GM19328 (cell line): ENCODE results near the gene ZNF14.
"Not testable (repeated sequence)": the region's sequence is repeated elsewhere in the genome, so short reads cannot be mapped to it uniquely, and the experiment has no call there.

Experiments used
- ATAC-seq: cut with Tn5 transposase; IDR thresholded peaks from one replicate; pipeline ENCODE4 v1.9.1; 2021; ENCODE audit warnings: mild to moderate bottlenecking, moderate library complexity; ENCODE audit not compliant: unreplicated experiment

ZNF14 gene

DNA sequence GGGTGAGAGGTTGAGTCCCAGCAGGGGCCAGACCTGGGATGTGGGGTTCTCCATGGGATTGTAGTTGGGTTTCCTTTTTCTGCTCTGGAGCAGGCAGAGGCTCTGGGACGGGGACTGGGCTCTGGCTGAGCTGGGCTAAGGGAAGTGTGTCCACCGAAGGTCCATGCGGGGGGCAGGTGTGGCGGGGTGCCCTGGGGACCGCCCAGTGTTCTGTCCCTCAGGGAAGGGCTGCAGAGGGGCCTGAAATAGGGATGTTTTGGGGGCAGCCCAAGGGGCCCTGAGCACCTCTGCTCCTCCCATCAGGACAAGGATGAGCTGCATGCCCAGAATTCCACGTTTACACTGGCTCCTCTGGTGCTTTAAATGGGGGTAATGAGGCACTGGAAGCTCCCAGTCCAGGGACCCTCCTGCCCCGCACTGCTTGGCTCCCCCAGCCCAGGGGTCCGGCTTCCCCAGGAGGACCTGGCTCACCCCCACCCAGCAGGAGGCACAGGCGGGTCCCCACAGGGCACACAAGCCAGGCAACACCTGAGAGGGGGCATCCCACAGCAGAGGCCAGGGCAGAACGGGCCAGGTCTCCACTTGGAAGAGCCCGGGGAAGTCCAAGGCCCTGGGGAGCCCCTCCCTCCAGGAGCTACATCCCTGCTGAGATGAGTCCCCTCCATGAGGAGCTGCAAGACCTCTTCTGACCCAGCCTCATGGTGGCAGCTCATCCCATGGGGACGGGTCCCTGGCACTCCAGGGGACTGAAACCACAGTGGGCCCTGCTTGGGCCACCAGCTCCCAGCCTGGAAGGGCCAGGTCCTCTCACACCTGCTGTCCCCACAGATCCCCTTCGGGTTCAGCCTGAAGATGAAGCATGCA is 14.7 kb upstream of the ZNF14 start:
- ATAC-seq = no peak

GRCh38 chr19:19746286-19747213 is 13.6 kb upstream of the ZNF14 start:
- no peak for ATAC-seq

- ATAC-seq = no peak
These were observed 12.8 kb upstream of the ZNF14 start for GRCh38 chr19:19745496-19746285.

DNA sequence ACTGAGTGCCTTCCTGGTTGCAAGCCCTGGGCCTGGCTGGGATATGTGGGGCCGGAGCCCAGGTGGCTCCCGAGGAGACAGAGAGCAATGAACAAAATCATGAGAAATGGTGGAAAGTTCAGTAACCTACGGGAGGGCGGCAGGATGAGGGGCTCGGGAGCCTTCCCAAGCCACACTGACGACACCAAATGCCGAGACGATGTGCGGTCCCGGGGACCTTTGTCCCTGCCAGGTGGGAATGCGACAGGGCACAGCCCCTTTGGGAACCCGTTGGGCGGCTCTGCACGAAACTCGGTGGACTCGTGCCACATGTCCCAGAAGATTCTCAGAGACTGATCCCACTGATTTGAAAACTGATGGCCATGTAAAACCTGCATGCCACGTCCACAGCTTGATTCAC is 11.7 kb upstream of the ZNF14 start:
- no peak for ATAC-seq

GRCh38 chr19:19743921-19744320 is 11.0 kb upstream of the ZNF14 start:
- ATAC-seq = not testable (repeated sequence)

- ATAC-seq = no peak
These were observed 10.3 kb upstream of the ZNF14 start for GRCh38 chr19:19743176-19743575.

- ATAC-seq = no peak
These were observed 9.9 kb upstream of the ZNF14 start for GRCh38 chr19:19742773-19743172.

DNA sequence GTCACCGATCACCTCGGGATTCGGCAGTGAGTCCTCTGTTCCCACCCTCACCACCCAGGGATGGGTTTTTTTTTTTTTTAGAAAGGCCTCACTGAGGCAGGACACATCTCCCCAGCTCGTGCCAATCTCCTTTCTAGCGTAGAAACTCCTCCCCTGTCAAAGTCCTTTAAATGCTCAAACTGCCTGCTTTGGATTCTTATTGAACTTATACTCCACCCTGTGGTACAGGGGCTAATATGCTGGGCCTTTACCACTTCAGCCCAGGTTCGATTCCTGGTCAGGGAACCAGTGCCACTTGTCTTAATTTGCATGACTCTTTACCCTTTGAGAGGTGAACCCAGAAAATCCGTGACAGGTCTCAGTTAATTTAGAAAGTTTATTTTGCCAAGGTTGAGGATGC is 8.3 kb upstream of the ZNF14 start:
- no peak for ATAC-seq

DNA sequence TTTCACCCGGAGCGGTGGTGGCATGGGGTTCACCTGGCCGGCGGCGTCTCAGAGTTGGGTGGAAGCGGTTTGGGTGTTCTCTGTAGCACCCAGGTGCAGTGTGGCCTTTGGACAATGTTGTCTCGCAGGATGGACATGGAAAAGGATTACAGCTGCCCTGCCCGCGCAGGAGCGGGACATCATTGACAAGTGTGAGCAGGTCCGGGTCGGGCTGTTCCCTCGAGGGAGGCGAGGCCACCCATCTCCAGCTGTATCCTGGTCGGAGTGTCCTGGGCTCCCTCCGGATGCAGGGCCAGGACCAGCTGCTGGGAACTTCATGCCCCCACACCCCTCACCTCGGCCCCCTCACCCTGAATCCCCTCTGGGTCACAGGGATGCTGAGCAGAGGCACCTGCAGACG is 7.8 kb upstream of the ZNF14 start:
- no peak for ATAC-seq

- no peak for ATAC-seq
These were observed 5.7 kb upstream of the ZNF14 start for GRCh38 chr19:19738564-19738963.

GRCh38 chr19:19737559-19738332 is 4.8 kb upstream of the ZNF14 start:
- ATAC-seq = no peak

DNA sequence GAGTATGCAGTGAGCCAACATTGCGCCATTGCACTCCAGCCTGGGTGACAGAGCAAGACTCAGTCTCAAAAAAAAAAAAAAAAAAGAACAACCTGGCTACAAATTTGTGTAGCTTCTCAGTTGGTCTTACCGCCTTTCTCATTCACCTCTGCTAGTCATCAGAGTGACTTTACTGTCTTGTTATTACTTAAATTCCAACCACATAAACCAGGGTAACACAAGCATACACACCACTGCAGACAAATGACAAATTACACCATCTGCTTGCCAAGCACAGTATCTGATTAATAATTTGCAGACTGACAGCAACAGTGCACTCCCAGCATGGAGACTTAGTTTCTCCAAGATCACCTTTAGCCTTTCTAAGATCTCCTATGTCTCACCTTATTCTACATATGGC is 11.0 kb downstream of the ZNF14 start:
- ATAC-seq = no peak

DNA sequence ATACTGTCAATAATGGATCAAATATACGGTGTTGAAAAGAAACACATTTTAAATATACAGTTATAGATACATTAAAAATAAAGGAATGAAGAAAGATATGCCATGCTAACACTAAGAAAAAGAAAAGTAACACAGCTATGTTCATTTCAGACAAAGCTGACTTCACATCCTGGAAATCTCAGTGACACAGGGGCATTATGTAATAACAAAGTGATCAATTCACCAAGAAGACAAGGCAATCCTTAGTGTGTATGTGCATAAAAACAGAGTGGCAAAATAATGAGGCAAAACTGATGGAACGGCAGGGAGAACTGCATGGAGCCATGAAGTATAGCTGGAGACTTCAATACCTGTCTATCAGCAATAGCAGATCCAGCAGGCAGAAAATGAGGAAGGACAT is 13.1 kb downstream of the ZNF14 start:
- no peak for ATAC-seq

GRCh38 chr19:19711934-19712828 is 20.7 kb downstream of the ZNF14 start:
- no peak for ATAC-seq

- no peak for ATAC-seq
These were observed 21.5 kb downstream of the ZNF14 start for GRCh38 chr19:19711306-19711933.

- no peak for ATAC-seq
These were observed 22.4 kb downstream of the ZNF14 start for GRCh38 chr19:19710506-19710905.

DNA sequence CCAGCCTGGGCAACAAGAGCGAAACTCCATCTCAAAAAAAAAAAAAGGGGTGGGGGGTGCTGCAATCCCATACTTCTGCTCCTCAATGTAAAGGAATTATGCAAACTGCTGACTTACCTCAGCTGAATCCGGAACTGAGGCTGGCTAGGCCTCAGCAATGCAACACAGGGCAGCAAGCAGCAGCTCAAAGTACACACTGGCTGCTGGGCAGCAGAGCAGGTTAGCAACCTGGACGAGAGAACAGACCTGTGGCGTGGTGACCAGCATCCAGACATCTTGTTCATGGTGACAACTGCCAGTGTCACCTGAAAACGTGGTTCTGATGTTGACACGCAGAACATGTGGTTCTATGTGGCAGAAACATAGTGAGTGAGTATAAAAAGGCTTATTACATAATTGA is 28.1 kb downstream of the ZNF14 start:
- ATAC-seq = no peak

DNA sequence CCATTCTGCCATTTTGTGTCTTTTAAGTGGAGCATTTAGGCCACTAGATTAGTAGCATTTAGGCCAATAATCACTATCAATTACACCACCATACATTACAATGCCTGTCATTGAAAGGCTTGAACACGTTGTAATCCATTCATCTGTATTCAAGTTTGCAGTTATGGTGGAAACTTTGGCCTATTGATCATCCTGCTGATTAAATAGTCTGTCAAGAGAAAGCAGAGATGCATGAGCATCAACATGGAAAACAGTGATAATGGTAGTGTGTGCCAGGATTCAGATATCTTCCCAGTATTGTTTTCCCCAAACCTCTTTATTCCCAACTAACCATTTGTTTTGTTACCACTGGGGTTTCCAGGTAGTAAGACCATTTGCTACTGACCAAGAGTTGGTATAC is 32.4 kb downstream of the ZNF14 start:
- ATAC-seq = not testable (repeated sequence)

DNA sequence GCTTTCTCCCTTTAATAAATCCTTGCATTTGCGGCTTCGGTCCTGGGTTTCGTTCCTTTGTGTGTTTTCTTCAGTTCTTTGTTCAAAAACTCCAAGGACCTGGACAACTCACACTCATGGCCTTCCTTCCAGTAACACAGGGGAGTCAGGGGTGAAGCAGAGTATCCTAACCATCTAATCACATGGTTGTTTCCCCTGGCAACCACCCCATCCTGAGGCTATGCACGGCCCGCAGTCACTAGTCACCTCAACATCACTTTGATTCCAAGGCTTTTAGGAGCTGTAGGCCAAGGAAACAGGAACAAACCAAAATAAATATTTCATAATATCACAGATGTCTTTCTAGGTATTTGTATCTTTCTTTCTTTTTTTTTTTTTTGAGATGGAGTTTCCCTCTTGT is 35.3 kb downstream of the ZNF14 start:
- ATAC-seq = no peak
